Femur (tissue), 1 donor: ENCODE results near the gene PPP1R7.

Experiments
- DNase-seq: peaks from one replicate; pipeline ENCODE4 v3.0.0-alpha.2; 2017

The PPP1R7 gene

GRCh38 chr2:241121008-241121407 lies 29.3 kb upstream of the PPP1R7 start:
- no peak for DNase-seq

- no peak for DNase-seq
Observed at GRCh38 chr2:241122376-241123002, 27.8 kb upstream of the PPP1R7 start.

GRCh38 chr2:241123816-241124536 lies 26.3 kb upstream of the PPP1R7 start:
- no peak for DNase-seq

GRCh38 chr2:241125626-241126025 lies 24.6 kb upstream of the PPP1R7 start:
- no peak for DNase-seq

GRCh38 chr2:241126201-241126611 lies 24.1 kb upstream of the PPP1R7 start:
- no peak for DNase-seq

- DNase-seq, result no peak
Observed at GRCh38 chr2:241126771-241127202, 23.5 kb upstream of the PPP1R7 start.

GRCh38 chr2:241128266-241128665 lies 22.0 kb upstream of the PPP1R7 start:
- no peak for DNase-seq

- DNase-seq, result no peak
Observed at GRCh38 chr2:241129086-241129871, 21.0 kb upstream of the PPP1R7 start.

- DNase-seq, result no peak
Observed at GRCh38 chr2:241130316-241130715, 20.0 kb upstream of the PPP1R7 start.

- DNase-seq, result no peak
Observed at GRCh38 chr2:241131531-241131930, 18.7 kb upstream of the PPP1R7 start.

- DNase-seq, result no peak
Observed at GRCh38 chr2:241132538-241133435, 17.5 kb upstream of the PPP1R7 start.

- DNase-seq, result no peak
Observed at GRCh38 chr2:241133436-241133820, 16.8 kb upstream of the PPP1R7 start.

GRCh38 chr2:241134711-241135110 lies 15.6 kb upstream of the PPP1R7 start:
- DNase-seq, result no peak

GRCh38 chr2:241135737-241136136 lies 14.5 kb upstream of the PPP1R7 start:
- DNase-seq, result peak; percentile 34

GRCh38 chr2:241136191-241136590 lies 14.1 kb upstream of the PPP1R7 start:
- no peak for DNase-seq

GRCh38 chr2:241136661-241137260 lies 13.5 kb upstream of the PPP1R7 start:
- no peak for DNase-seq

GRCh38 chr2:241137276-241138190 lies 12.7 kb upstream of the PPP1R7 start:
- no peak for DNase-seq

GRCh38 chr2:241138471-241138870 lies 11.8 kb upstream of the PPP1R7 start:
- no peak for DNase-seq

GRCh38 chr2:241139531-241140444 lies 10.5 kb upstream of the PPP1R7 start:
- no peak for DNase-seq

GRCh38 chr2:241140445-241140840 lies 9.8 kb upstream of the PPP1R7 start:
- DNase-seq, result no peak
